Right lobe of liver (tissue), 4 donors: ENCODE data around the gene RPL13A.

Experiments used
- CTCF ChIP-seq, 4 donors: fragments of 200-600 bp in 3 of 4; fragments of 450-650 bp in 1 of 4; IDR thresholded peaks; one replicate each; pipeline versions ENCODE4 v1.5.1 to v1.8.0; 2016 to 2022; ENCODE audit warnings: antibody characterized with exemption in 4 of 4, mild to moderate bottlenecking in 2 of 4
- POLR2A ChIP-seq: fragments of 450-650 bp; IDR thresholded peaks from one replicate; pipeline ENCODE4 v1.6.1; 2017; ENCODE audit warnings: antibody characterized with exemption, mild to moderate bottlenecking
- donor health status: DM: no; HTN: no; CAD: no.
- donor health status: DM: no; HTN: no; CAD: no.
- donor health status: DM: no; HTN: yes; CAD: no.

- TF ChIP-seq CTCF (IDR thresholded peaks at IDR 0.05) (no peak), POLR2A (no peak)
These were observed 24.9 kb upstream of the RPL13A start for GRCh38 chr19:49462492-49462891.
